Gastroesophageal sphincter (tissue), 3 donors: Measurements from ENCODE around the gene DHRS7.

Source experiments
- POLR2A ChIP-seq, 2 donors: fragments of 450-650 bp; IDR thresholded peaks; one replicate each; pipeline ENCODE4 v1.6.1; 2017; ENCODE audit warnings: antibody characterized with exemption in 2 of 2, mild to moderate bottlenecking in 2 of 2, moderate library complexity in 1 of 2
- TF ChIP-seq, protein P1 (sequence below), 4 experiments: fragments of 200-600 bp in 2 of 4; fragments of 450-650 bp in 2 of 4; sonication (generic) in 1 of 4; IDR thresholded peaks; one replicate each; pipeline ENCODE4 v1.5.1; 2017 to 2019; ENCODE audit warnings: antibody characterized with exemption in 4 of 4, mild to moderate bottlenecking in 2 of 4, moderate library complexity in 2 of 4

GRCh38 chr14:60114881-60115280 is 50.3 kb downstream of the DHRS7 start:
- TF ChIP-seq, protein P1, sequence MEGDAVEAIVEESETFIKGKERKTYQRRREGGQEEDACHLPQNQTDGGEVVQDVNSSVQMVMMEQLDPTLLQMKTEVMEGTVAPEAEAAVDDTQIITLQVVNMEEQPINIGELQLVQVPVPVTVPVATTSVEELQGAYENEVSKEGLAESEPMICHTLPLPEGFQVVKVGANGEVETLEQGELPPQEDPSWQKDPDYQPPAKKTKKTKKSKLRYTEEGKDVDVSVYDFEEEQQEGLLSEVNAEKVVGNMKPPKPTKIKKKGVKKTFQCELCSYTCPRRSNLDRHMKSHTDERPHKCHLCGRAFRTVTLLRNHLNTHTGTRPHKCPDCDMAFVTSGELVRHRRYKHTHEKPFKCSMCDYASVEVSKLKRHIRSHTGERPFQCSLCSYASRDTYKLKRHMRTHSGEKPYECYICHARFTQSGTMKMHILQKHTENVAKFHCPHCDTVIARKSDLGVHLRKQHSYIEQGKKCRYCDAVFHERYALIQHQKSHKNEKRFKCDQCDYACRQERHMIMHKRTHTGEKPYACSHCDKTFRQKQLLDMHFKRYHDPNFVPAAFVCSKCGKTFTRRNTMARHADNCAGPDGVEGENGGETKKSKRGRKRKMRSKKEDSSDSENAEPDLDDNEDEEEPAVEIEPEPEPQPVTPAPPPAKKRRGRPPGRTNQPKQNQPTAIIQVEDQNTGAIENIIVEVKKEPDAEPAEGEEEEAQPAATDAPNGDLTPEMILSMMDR (IDR thresholded peaks at IDR 0.05), result no peak
- TF ChIP-seq POLR2A (IDR thresholded peaks at IDR 0.05), result no peak
